ENCODE results near the gene NOL6.

DNA sequence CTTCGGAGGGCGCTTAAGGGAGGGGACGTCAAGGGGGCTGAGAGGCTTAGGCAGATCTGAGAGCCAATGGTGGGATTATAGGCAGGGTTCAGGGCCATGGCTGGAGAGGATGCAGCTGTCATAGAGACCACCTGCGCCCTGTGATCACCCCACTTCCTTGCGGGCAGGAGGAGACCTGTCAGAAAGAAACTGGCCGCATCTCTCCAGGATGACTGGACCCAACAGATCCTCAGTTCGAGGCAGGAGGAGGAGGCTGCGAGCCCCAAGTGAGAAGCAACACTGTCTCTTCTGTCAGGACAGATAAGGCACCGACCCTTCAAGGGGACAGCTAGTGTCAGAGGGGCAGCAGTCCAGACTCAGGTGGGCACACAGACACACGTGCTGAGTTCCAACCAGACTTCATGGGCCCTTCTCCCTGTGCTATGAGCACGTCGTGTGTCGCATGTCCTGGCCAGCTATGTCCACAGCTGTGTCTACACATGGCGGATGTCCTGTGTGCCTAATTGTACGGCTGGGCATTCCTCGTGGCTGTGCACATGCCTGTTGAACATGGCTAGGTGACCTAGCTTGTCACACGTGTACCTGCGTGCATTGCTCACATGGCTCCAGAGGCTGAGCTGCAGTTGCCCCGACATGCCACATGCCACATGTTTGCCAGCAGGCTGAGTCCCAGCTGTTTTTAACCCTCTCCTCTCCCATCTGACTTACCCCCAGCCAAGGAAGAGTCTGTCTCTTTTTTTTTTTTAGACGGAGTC lies 25.7 kb downstream of the NOL6 start:
- TF ChIP-seq, protein P1, sequence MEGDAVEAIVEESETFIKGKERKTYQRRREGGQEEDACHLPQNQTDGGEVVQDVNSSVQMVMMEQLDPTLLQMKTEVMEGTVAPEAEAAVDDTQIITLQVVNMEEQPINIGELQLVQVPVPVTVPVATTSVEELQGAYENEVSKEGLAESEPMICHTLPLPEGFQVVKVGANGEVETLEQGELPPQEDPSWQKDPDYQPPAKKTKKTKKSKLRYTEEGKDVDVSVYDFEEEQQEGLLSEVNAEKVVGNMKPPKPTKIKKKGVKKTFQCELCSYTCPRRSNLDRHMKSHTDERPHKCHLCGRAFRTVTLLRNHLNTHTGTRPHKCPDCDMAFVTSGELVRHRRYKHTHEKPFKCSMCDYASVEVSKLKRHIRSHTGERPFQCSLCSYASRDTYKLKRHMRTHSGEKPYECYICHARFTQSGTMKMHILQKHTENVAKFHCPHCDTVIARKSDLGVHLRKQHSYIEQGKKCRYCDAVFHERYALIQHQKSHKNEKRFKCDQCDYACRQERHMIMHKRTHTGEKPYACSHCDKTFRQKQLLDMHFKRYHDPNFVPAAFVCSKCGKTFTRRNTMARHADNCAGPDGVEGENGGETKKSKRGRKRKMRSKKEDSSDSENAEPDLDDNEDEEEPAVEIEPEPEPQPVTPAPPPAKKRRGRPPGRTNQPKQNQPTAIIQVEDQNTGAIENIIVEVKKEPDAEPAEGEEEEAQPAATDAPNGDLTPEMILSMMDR (IDR thresholded peaks at IDR 0.05), result no peak
- no peak for TF ChIP-seq POLR2A (IDR thresholded peaks at IDR 0.05)
- TF ChIP-seq EP300 (IDR thresholded peaks at IDR 0.05; ENCODE audit: low read depth), result no peak
- TF ChIP-seq POLR2AphosphoS5 (IDR thresholded peaks at IDR 0.05), result no peak
